ENCODE results near the gene RHAG. TPM values are rescaled to one million over a fixed set of nuclear protein-coding genes. Genes with fewer than 3 reads are reported as not detected.
"Not testable (repeated sequence)": the region's sequence is repeated elsewhere in the genome, so short reads cannot be mapped to it uniquely, and the experiment has no call there.

RHAG gene
- total RNA-seq, 4 donors from 2014 or later, result 0.19 TPM; not detected in 3

- H3K9me3 ChIP-seq, result no peaks in the 10 kb centered on the region
- no peaks in the 10 kb centered on the region for H3K4me1 ChIP-seq
- peak; percentile 40 to 93 (median 82) for TF ChIP-seq CTCF (IDR thresholded peaks at IDR 0.05)
- TF ChIP-seq POLR2A (IDR thresholded peaks at IDR 0.05), result no peak
- H3K4me3 ChIP-seq, result no peak overlapping the region
- H3K27ac ChIP-seq, result no peak overlapping the region
- 18 to 33% methylated on average over 4 of the region's 4 CpGs for WGBS, 2 donors
- no peak for DNase-seq
- H3K36me3 ChIP-seq, result no peaks in the 10 kb centered on the region
- H3K27me3 ChIP-seq, result peaks cover 0 to 4% (median 0%) of the 10 kb centered on the region in 4 donors
- intact Hi-C loops (cut with DNase I), result loop anchor here (5.0 kb wide), 1 partner anchor 75 kb away; no protein-coding TSS in a partner anchor
Measured at GRCh38 chr6:49606721-49607390, 29.8 kb downstream of the RHAG start.

GRCh38 chr6:49604080-49604479 is 32.6 kb downstream of the RHAG start:
- H3K36me3 ChIP-seq; intact Hi-C loops (cut with DNase I): not testable (repeated sequence)
- 87 to 94% methylated on average over 3 of the region's 3 CpGs for WGBS, 2 donors

GRCh38 chr6:49587262-49587661 is 49.4 kb downstream of the RHAG start:
- DNase-seq; H3K9me3 ChIP-seq; H3K4me3 ChIP-seq; intact Hi-C loops (cut with DNase I); H3K36me3 ChIP-seq; H3K27ac ChIP-seq; H3K27me3 ChIP-seq; H3K4me1 ChIP-seq: not testable (repeated sequence)
- 75 to 83% methylated on average over 5 of the region's 5 CpGs for WGBS, 2 donors

More at GRCh38 chr6:49604080-49604479, 32.6 kb downstream of the RHAG start:
- not testable (repeated sequence) for H3K4me1 ChIP-seq, H3K27ac ChIP-seq, H3K4me3 ChIP-seq, DNase-seq, H3K27me3 ChIP-seq, H3K9me3 ChIP-seq

- H3K9me3 ChIP-seq, result no peaks in the 10 kb centered on the region
- 67 to 79% methylated on average over 1 of the region's 1 CpG for WGBS, 2 donors
Measured at GRCh38 chr6:49582529-49582928, 54.1 kb downstream of the RHAG start.

GRCh38 chr6:49579649-49580048 is 57.0 kb downstream of the RHAG start:
- Histone ChIP-seq H3K27me3 (no peaks in the 10 kb centered on the region), H3K27ac (no peak overlapping the region), H3K4me1 (no peaks in the 10 kb centered on the region), H3K36me3 (no peaks in the 10 kb centered on the region), H3K9me3 (no peaks in the 10 kb centered on the region), H3K4me3 (no peak overlapping the region)
- no peak for DNase-seq
- intact Hi-C loops (cut with DNase I), result no loop called here
- TF ChIP-seq POLR2A (IDR thresholded peaks at IDR 0.05) (no peak), CTCF (IDR thresholded peaks at IDR 0.05) (no peak)

More at GRCh38 chr6:49582529-49582928, 54.1 kb downstream of the RHAG start:
- Histone ChIP-seq H3K27me3 (no peaks in the 10 kb centered on the region), H3K36me3 (no peaks in the 10 kb centered on the region), H3K4me3 (no peak overlapping the region), H3K4me1 (no peaks in the 10 kb centered on the region), H3K27ac (no peak overlapping the region)
- no peak for DNase-seq
- intact Hi-C loops (cut with DNase I), result no loop called here
- no peak for TF ChIP-seq POLR2A (IDR thresholded peaks at IDR 0.05)
- TF ChIP-seq CTCF (IDR thresholded peaks at IDR 0.05), result no peak

- H3K36me3 ChIP-seq, result no peaks in the 10 kb centered on the region
- H3K9me3 ChIP-seq, result no peaks in the 10 kb centered on the region
- 25 to 88% methylated on average over 1 of the region's 1 CpG for WGBS, 2 donors
- no peaks in the 10 kb centered on the region for H3K4me1 ChIP-seq
- no peak for DNase-seq
- H3K4me3 ChIP-seq, result no peak overlapping the region
- no peaks in the 10 kb centered on the region for H3K27me3 ChIP-seq
- no peak overlapping the region for H3K27ac ChIP-seq
- no peak for TF ChIP-seq CTCF (IDR thresholded peaks at IDR 0.05)
- TF ChIP-seq POLR2A (IDR thresholded peaks at IDR 0.05), result no peak
- intact Hi-C loops (cut with DNase I), result no loop called here
Measured at GRCh38 chr6:49576618-49577017, 60.0 kb downstream of the RHAG start.
